Muscle of leg (tissue), 11 donors: ENCODE data around the gene FAM20A. TPM values are rescaled to one million over a fixed set of nuclear protein-coding genes. Genes with fewer than 3 reads are reported as not detected.
"Not testable (repeated sequence)": the region's sequence is repeated elsewhere in the genome, so short reads cannot be mapped to it uniquely, and the experiment has no call there.

ENCODE experiments used
- DNase-seq: peaks from one replicate; pipeline ENCODE4 v3.0.0; 2013
- H3K27ac ChIP-seq: one replicate; pipeline ENCODE4 v1.5.1; 2013; ENCODE audit warnings: mild to moderate bottlenecking, low read length, control low read depth
- H3K27me3 ChIP-seq: one replicate; pipeline ENCODE4 v1.6.1; 2013; ENCODE audit warnings: low read length; ENCODE audit not compliant: control insufficient read depth, insufficient read depth
- H3K36me3 ChIP-seq: one replicate; pipeline ENCODE4 v1.6.1; 2013; ENCODE audit warnings: low read length; ENCODE audit not compliant: control insufficient read depth, insufficient read depth
- H3K4me1 ChIP-seq: one replicate; pipeline ENCODE4 v1.6.1; 2013; ENCODE audit warnings: low read length; ENCODE audit not compliant: control insufficient read depth, insufficient read depth
- H3K4me3 ChIP-seq: one replicate; pipeline ENCODE4 v1.5.1; 2013; ENCODE audit warnings: low read length, control low read depth
- H3K9me3 ChIP-seq: replicated peaks from 2 replicates; pipeline ENCODE4 v1.6.1; 2013; ENCODE audit warnings: low read depth, low read length; ENCODE audit not compliant: control insufficient read depth
- WGBS: methylation state at CpG from one replicate; pipeline ENCODE4 v1.1.5; 2013; ENCODE audit warnings: missing lambda C conversion rate; ENCODE audit not compliant: insufficient coverage; 5-methylcytosine and 5-hydroxymethylcytosine counted together
- polyA plus RNA-seq, 8 donors: library from polyadenylated mRNA; unstranded; fragments of 120-200 nt; gene quantifications; one replicate each; pipeline versions ENCODE4 v1.2.1 to v1.2.3, GENCODE V29; 2013; ENCODE audit warnings: inconsistent platforms in 1 of 8, low replicate concordance in 1 of 8; ENCODE audit not compliant: insufficient read length in 8 of 8, insufficient read depth in 1 of 8
- total RNA-seq: library from RNA; stranded (reverse); fragments of 120-200 nt; gene quantifications from one replicate; pipeline ENCODE4 v1.2.4, GENCODE V29; 2013

Gene FAM20A
- total and polyA plus RNA-seq, 9 donors, result 4.4 to 12.7 (median 8.2) TPM

- peak; percentile 88 for DNase-seq
- H3K4me3 ChIP-seq, result no peak overlapping the region
- no CpG with 5 or more reads among the region's 6 CpGs for WGBS
- peak overlapping the region; percentile 40 for H3K27ac ChIP-seq
- no peaks in the 10 kb centered on the region for H3K27me3 ChIP-seq
- peaks cover 6% of the 10 kb centered on the region for H3K4me1 ChIP-seq
- H3K36me3 ChIP-seq, result peaks cover 45% of the 10 kb centered on the region
- no peaks in the 10 kb centered on the region for H3K9me3 ChIP-seq
These were observed 67.1 kb downstream of the FAM20A start for GRCh38 chr17:68533887-68534694.

GRCh38 chr17:68532826-68533225 is 68.3 kb downstream of the FAM20A start:
- no CpG with 5 or more reads among the region's 3 CpGs for WGBS
- Histone ChIP-seq H3K9me3 (no peaks in the 10 kb centered on the region), H3K36me3 (peaks cover 49% of the 10 kb centered on the region), H3K4me1 (peaks cover 6% of the 10 kb centered on the region), H3K4me3 (no peak overlapping the region), H3K27me3 (no peaks in the 10 kb centered on the region), H3K27ac (no peak overlapping the region)
- no peak for DNase-seq

GRCh38 chr17:68531252-68531651 is 69.9 kb downstream of the FAM20A start:
- H3K27me3 ChIP-seq, result no peaks in the 10 kb centered on the region
- no peak overlapping the region for H3K27ac ChIP-seq
- DNase-seq, result no peak
- 100% methylated on average over 1 of the region's 4 CpGs for WGBS
- H3K36me3 ChIP-seq, result peaks cover 43% of the 10 kb centered on the region
- H3K9me3 ChIP-seq, result no peaks in the 10 kb centered on the region
- no peak overlapping the region for H3K4me3 ChIP-seq
- peaks cover 3% of the 10 kb centered on the region for H3K4me1 ChIP-seq

GRCh38 chr17:68527314-68527713 is 73.9 kb downstream of the FAM20A start:
- Histone ChIP-seq H3K36me3 (peaks cover 56% of the 10 kb centered on the region), H3K4me1 (no peaks in the 10 kb centered on the region), H3K9me3 (no peaks in the 10 kb centered on the region), H3K27me3 (no peaks in the 10 kb centered on the region), H3K27ac (no peak overlapping the region), H3K4me3 (no peak overlapping the region)
- DNase-seq, result no peak
- WGBS, result 82% methylated on average over 1 of the region's 4 CpGs

GRCh38 chr17:68526548-68526947 is 74.6 kb downstream of the FAM20A start:
- WGBS, result no CpG with 5 or more reads among the region's 3 CpGs
- Histone ChIP-seq H3K4me1 (no peaks in the 10 kb centered on the region), H3K9me3 (no peaks in the 10 kb centered on the region), H3K27ac (no peak overlapping the region), H3K4me3 (no peak overlapping the region), H3K36me3 (peaks cover 56% of the 10 kb centered on the region), H3K27me3 (no peaks in the 10 kb centered on the region)
- DNase-seq, result no peak

- H3K4me1 ChIP-seq, result peaks cover 3% of the 10 kb centered on the region
- peaks cover 59% of the 10 kb centered on the region for H3K36me3 ChIP-seq
- H3K4me3 ChIP-seq, result no peak overlapping the region
- DNase-seq, result peak; percentile 24
- H3K9me3 ChIP-seq, result no peaks in the 10 kb centered on the region
- no peak overlapping the region for H3K27ac ChIP-seq
- H3K27me3 ChIP-seq, result no peaks in the 10 kb centered on the region
These were observed 78.9 kb downstream of the FAM20A start for GRCh38 chr17:68522266-68522665.

GRCh38 chr17:68519911-68520310 is 81.3 kb downstream of the FAM20A start:
- DNase-seq, result no peak
- peaks cover 7% of the 10 kb centered on the region for H3K4me1 ChIP-seq
- H3K27ac ChIP-seq, result no peak overlapping the region
- H3K27me3 ChIP-seq, result no peaks in the 10 kb centered on the region
- H3K36me3 ChIP-seq, result peaks cover 48% of the 10 kb centered on the region
- H3K9me3 ChIP-seq, result no peaks in the 10 kb centered on the region
- H3K4me3 ChIP-seq, result no peak overlapping the region
- no CpG with 5 or more reads among the region's 1 CpG for WGBS

GRCh38 chr17:68519051-68519450 is 82.1 kb downstream of the FAM20A start:
- not testable (repeated sequence) for DNase-seq, H3K27me3 ChIP-seq, H3K4me3 ChIP-seq, H3K9me3 ChIP-seq, H3K27ac ChIP-seq, H3K4me1 ChIP-seq
- WGBS, result 97% methylated on average over 2 of the region's 3 CpGs
- H3K36me3 ChIP-seq, result peaks cover 47% of the 10 kb centered on the region

- Histone ChIP-seq H3K4me1 (peaks cover 10% of the 10 kb centered on the region), H3K4me3 (no peak overlapping the region), H3K27ac (no peak overlapping the region)
These were observed 82.9 kb downstream of the FAM20A start for GRCh38 chr17:68518063-68518815.

GRCh38 chr17:68517605-68518004 is 83.6 kb downstream of the FAM20A start:
- not testable (repeated sequence) for DNase-seq, H3K27ac ChIP-seq, H3K27me3 ChIP-seq, H3K4me3 ChIP-seq, H3K4me1 ChIP-seq, H3K9me3 ChIP-seq
- peaks cover 33% of the 10 kb centered on the region for H3K36me3 ChIP-seq
- 100% methylated on average over 3 of the region's 3 CpGs for WGBS

More at GRCh38 chr17:68518063-68518815, 82.9 kb downstream of the FAM20A start:
- Histone ChIP-seq H3K36me3 (peaks cover 40% of the 10 kb centered on the region), H3K27me3 (no peaks in the 10 kb centered on the region), H3K9me3 (no peaks in the 10 kb centered on the region)
- no peak for DNase-seq
- 92% methylated on average over 7 of the region's 9 CpGs for WGBS
